Measurements from ENCODE around the gene CETP.
"Not testable (repeated sequence)": the region's sequence is repeated elsewhere in the genome, so short reads cannot be mapped to it uniquely, and the experiment has no call there.

The CETP gene

GRCh38 chr16:57001026-57001679, 39.4 kb downstream of the CETP start:
- no peak for DNase-seq

GRCh38 chr16:57003439-57004386, 42.0 kb downstream of the CETP start:
- peak; percentile 64 for DNase-seq

GRCh38 chr16:57004387-57005250, 42.9 kb downstream of the CETP start:
- peak; percentile 35 for DNase-seq

- DNase-seq: not testable (repeated sequence)
Observed at GRCh38 chr16:57005597-57005996, 43.8 kb downstream of the CETP start.

- no peak for DNase-seq
Observed at GRCh38 chr16:57007050-57007449, 45.3 kb downstream of the CETP start.

- DNase-seq: no peak
Observed at GRCh38 chr16:57007530-57007929, 45.8 kb downstream of the CETP start.

- DNase-seq: no peak
Observed at GRCh38 chr16:57008440-57008839, 46.7 kb downstream of the CETP start.

- no peak for DNase-seq
Observed at GRCh38 chr16:57009643-57010170, 48.0 kb downstream of the CETP start.

GRCh38 chr16:57012353-57012752, 50.6 kb downstream of the CETP start:
- no peak for DNase-seq

- no peak for DNase-seq
Observed at GRCh38 chr16:57013229-57013628, 51.5 kb downstream of the CETP start.

- no peak for DNase-seq
Observed at GRCh38 chr16:57013902-57014301, 52.2 kb downstream of the CETP start.

- DNase-seq: no peak
Observed at GRCh38 chr16:57016301-57016700, 54.6 kb downstream of the CETP start.

- no peak for DNase-seq
Observed at GRCh38 chr16:57016831-57017230, 55.1 kb downstream of the CETP start.

GRCh38 chr16:57017251-57017650, 55.5 kb downstream of the CETP start:
- no peak for DNase-seq

GRCh38 chr16:57019746-57020145, 58.0 kb downstream of the CETP start:
- DNase-seq: no peak

- DNase-seq: no peak
Observed at GRCh38 chr16:57020651-57021050, 58.9 kb downstream of the CETP start.

- no peak for DNase-seq
Observed at GRCh38 chr16:57021757-57022156, 60.0 kb downstream of the CETP start.

GRCh38 chr16:57022445-57022844, 60.7 kb downstream of the CETP start:
- no peak for DNase-seq

- DNase-seq: no peak
Observed at GRCh38 chr16:57023541-57024249, 61.9 kb downstream of the CETP start.

GRCh38 chr16:57024894-57025680, 63.3 kb downstream of the CETP start:
- peak; percentile 25 for DNase-seq

Measured in hematopoietic multipotent progenitor cell treated with erythropoietin and hydrocortisone succinate and interleukin-3 and kit ligand, for 4 days (in vitro differentiated cells).